HAP-1 (cell line): ENCODE results near the gene SPCS3.

Experiments
- DNase-seq, 2 experiments: peaks; one replicate each; pipeline ENCODE4 v3.0.0-alpha.2; 2016 to 2020; ENCODE audit warnings: low spot score in 2 of 2
- H3K27me3 ChIP-seq: fragments of 250-450 bp; sonication (Bioruptor Pico); 2 replicates; pipeline ENCODE4 v1.5.1; 2020; ENCODE audit warnings: low read depth, mild to moderate bottlenecking, moderate library complexity
- H3K36me3 ChIP-seq: fragments of 250-450 bp; sonication (Bioruptor Pico); replicated peaks from 2 replicates; pipeline ENCODE4 v1.5.1; 2020; ENCODE audit warnings: mild to moderate bottlenecking
- H3K4me1 ChIP-seq: fragments of 250-450 bp; sonication (Bioruptor Pico); 2 replicates; pipeline ENCODE4 v1.5.1; 2020; ENCODE audit warnings: mild to moderate bottlenecking
- H3K4me3 ChIP-seq: fragments of 250-450 bp; sonication (Bioruptor Pico); 2 replicates; pipeline ENCODE4 v1.5.1; 2020; ENCODE audit warnings: mild to moderate bottlenecking, moderate library complexity
- H3K9me3 ChIP-seq: fragments of 250-450 bp; sonication (Bioruptor Pico); 2 replicates; pipeline ENCODE4 v1.5.1; 2020; ENCODE audit warnings: mild to moderate bottlenecking, moderate library complexity
- in situ Hi-C: fragments of 300-500 bp; cut with MboI; formaldehyde crosslinking; loops from 3 replicates; pipeline ENCODE4 v1.14.3; 2020; ENCODE audit warnings: low sequenced_read_pairs, inconsistent platforms, mixed read lengths

Gene SPCS3

GRCh38 chr4:176377780-176378179 is 58.0 kb downstream of the SPCS3 start:
- H3K4me1 ChIP-seq, result no peaks in the 10 kb centered on the region
- no peaks in the 10 kb centered on the region; the same call in 1 of the 2 replicates for H3K27me3 ChIP-seq
- H3K36me3 ChIP-seq, result no peaks in the 10 kb centered on the region
- in situ Hi-C loops, result loop anchor here (25.0 kb wide), 1 partner anchor 410 kb away; the partner anchor contains the start of gene VEGFC
- no peaks in the 10 kb centered on the region for H3K9me3 ChIP-seq
- no peak overlapping the region for H3K4me3 ChIP-seq
- peak in 1 of 2 experiments; percentile 66 for DNase-seq

- no peaks in the 10 kb centered on the region for H3K9me3 ChIP-seq
- H3K36me3 ChIP-seq, result no peaks in the 10 kb centered on the region
- DNase-seq, result no peak
- no peaks in the 10 kb centered on the region for H3K4me1 ChIP-seq
- in situ Hi-C loops, result loop anchor here (25.0 kb wide), 1 partner anchor 407 kb away; the partner anchor contains the start of gene VEGFC
- H3K27me3 ChIP-seq, result peaks cover 3% of the 10 kb centered on the region; the same call in 1 of the 2 replicates
- no peak overlapping the region for H3K4me3 ChIP-seq
These were observed 60.8 kb downstream of the SPCS3 start for GRCh38 chr4:176380352-176381157.
